ENCODE measurements around the gene SMYD1.
"Not testable (repeated sequence)": the region's sequence is repeated elsewhere in the genome, so short reads cannot be mapped to it uniquely, and the experiment has no call there.

SMYD1 gene

DNA sequence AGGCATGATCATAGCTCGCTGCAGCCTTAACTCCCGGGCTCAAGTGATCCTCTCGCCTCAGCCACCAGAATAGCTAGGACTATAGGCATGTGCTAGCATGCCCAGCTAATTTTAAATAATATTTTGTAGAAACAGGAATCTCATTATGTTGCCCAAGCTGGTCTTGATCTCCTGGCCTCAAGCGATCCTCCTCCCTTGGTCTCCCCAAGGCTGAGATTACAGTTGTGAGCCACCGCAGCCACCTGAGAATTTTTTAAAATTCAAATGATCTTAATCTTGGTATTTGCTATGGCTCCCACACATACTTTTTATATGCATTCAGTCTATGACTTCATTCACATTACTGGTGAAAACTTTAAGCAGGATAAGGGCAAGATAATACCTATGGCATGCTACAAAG is 25.1 kb upstream of the SMYD1 start:
- Histone ChIP-seq H3K18ac (ENCODE audit: low read length) (no peak overlapping the region), H3K4ac (ENCODE audit: low read length) (no peak overlapping the region), H3K4me1 (ENCODE audit: control insufficient read depth in 2 of 2, insufficient read depth in 1 of 2, low read depth in 1 of 2, low read length in 2 of 2) (peaks cover 0 to 2% of the 10 kb centered on the region in 2 donors), H2BK120ac (ENCODE audit: low read depth, low read length) (no peak overlapping the region), H3K9me3 (replicated peaks in 1 of 2; ENCODE audit: control insufficient read depth in 2 of 2, insufficient read depth in 1 of 2, low read depth in 1 of 2, low read length in 2 of 2) (no peaks in the 10 kb centered on the region), H3K36me3 (replicated peaks in 1 of 2; ENCODE audit: control insufficient read depth in 2 of 2, insufficient read depth in 2 of 2, low read length in 2 of 2) (peaks cover 0 to 8% of the 10 kb centered on the region in 2 donors), H3K9ac (ENCODE audit: low read depth, low read length, poor library complexity) (no peak overlapping the region), H2BK5ac (ENCODE audit: low read length) (no peak overlapping the region), H3K27ac (replicated peaks; ENCODE audit: low read length) (no peak overlapping the region), H3K4me3 (ENCODE audit: low read length in 2 of 2) (no peak overlapping the region), H3K4me2 (ENCODE audit: insufficient read depth, low read length, poor library complexity, severe bottlenecking) (no peak overlapping the region), H3K27me3 (ENCODE audit: control insufficient read depth in 3 of 3, insufficient read depth in 3 of 3, low read depth in 1 of 3, low read length in 3 of 3) (no peaks in the 10 kb centered on the region), H3K79me1 (ENCODE audit: low read depth, low read length) (no peaks in the 10 kb centered on the region), H2AFZ (ENCODE audit: low read length) (no peak overlapping the region), H2BK12ac (ENCODE audit: low read length) (no peak overlapping the region), H4K91ac (ENCODE audit: low read depth, low read length, poor library complexity) (no peak overlapping the region), H2AK5ac (ENCODE audit: low read depth, low read length) (no peak overlapping the region), H3K23ac (ENCODE audit: low read depth, low read length, poor library complexity) (no peak overlapping the region), H2BK15ac (ENCODE audit: low read length) (no peak overlapping the region), H4K8ac (ENCODE audit: low read depth, low read length) (no peak overlapping the region), H3K14ac (ENCODE audit: low read length) (no peak overlapping the region)
- no CpG with 5 or more reads among the region's 5 CpGs for WGBS, 2 donors (ENCODE audit: extremely low coverage in 2 of 2, insufficient read length in 2 of 2, insufficient replicate concordance in 1 of 2)
- no peak for DNase-seq (ENCODE audit: low spot score)

DNA sequence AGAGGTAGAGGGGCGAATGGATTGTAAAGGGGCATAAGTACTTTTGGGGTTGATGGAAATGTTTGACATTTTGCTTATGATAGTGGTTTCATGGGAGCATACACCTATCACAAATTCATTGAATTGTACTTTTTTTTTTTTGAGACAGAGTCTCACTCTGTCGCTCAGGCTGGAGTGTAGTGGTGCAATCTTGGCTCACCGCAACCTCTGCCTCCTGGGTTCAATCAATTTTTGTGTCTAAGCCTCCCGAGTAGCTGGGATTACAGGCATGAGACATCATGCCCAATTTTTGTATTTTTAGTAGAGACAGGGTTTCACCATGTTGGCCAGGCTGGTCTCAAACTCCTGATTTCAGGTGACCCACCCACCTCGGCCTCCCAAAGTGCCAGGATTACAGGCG is 22.1 kb upstream of the SMYD1 start:
- H4K8ac ChIP-seq (ENCODE audit: low read depth, low read length); H3K9ac ChIP-seq (ENCODE audit: low read depth, low read length, poor library complexity); H2AK5ac ChIP-seq (ENCODE audit: low read depth, low read length); H3K9me3 ChIP-seq (replicated peaks in 1 of 2; ENCODE audit: control insufficient read depth in 2 of 2, insufficient read depth in 1 of 2, low read depth in 1 of 2, low read length in 2 of 2); H3K4me2 ChIP-seq (ENCODE audit: insufficient read depth, low read length, poor library complexity, severe bottlenecking); H3K4ac ChIP-seq (ENCODE audit: low read length); H2BK12ac ChIP-seq (ENCODE audit: low read length); H2AFZ ChIP-seq (ENCODE audit: low read length); H2BK120ac ChIP-seq (ENCODE audit: low read depth, low read length); H3K27me3 ChIP-seq (ENCODE audit: control insufficient read depth in 3 of 3, insufficient read depth in 3 of 3, low read depth in 1 of 3, low read length in 3 of 3); H2BK5ac ChIP-seq (ENCODE audit: low read length); H3K4me1 ChIP-seq (ENCODE audit: control insufficient read depth in 2 of 2, insufficient read depth in 1 of 2, low read depth in 1 of 2, low read length in 2 of 2); DNase-seq (ENCODE audit: low spot score); H3K4me3 ChIP-seq (ENCODE audit: low read length in 2 of 2); H3K18ac ChIP-seq (ENCODE audit: low read length); H3K23ac ChIP-seq (ENCODE audit: low read depth, low read length, poor library complexity); H3K27ac ChIP-seq (replicated peaks; ENCODE audit: low read length); H4K91ac ChIP-seq (ENCODE audit: low read depth, low read length, poor library complexity); H3K79me1 ChIP-seq (ENCODE audit: low read depth, low read length); H2BK15ac ChIP-seq (ENCODE audit: low read length); H3K14ac ChIP-seq (ENCODE audit: low read length): not testable (repeated sequence)
- peaks cover 0 to 28% of the 10 kb centered on the region in 2 donors for H3K36me3 ChIP-seq (replicated peaks in 1 of 2; ENCODE audit: control insufficient read depth in 2 of 2, insufficient read depth in 2 of 2, low read length in 2 of 2)
- WGBS, 2 donors (ENCODE audit: extremely low coverage in 2 of 2, insufficient read length in 2 of 2, insufficient replicate concordance in 1 of 2), result no CpG with 5 or more reads among the region's 6 CpGs

DNA sequence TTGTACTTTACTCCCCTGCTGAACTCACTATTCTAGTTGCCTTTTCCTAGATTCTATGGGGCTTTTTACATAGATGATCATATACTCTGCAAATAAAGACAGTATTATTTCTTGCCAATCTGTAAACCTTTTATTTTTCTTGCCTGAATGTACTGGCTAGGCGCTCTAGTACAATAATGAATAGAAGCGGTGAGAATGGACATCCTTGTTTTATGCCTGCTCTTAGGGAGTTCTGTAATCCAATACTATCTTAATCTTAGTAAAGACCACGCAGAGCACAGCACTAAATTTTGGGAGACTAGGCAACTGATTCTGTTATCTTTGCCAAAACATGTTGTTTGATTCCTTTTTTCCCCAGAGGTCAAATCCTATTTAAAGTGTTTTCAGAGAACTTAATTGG is 19.1 kb upstream of the SMYD1 start:
- no peak overlapping the region for H3K27ac ChIP-seq (replicated peaks; ENCODE audit: low read length)
- no peak overlapping the region for H2BK15ac ChIP-seq (ENCODE audit: low read length)
- no peak overlapping the region for H4K91ac ChIP-seq (ENCODE audit: low read depth, low read length, poor library complexity)
- no peak overlapping the region for H4K8ac ChIP-seq (ENCODE audit: low read depth, low read length)
- no peak overlapping the region for H3K23ac ChIP-seq (ENCODE audit: low read depth, low read length, poor library complexity)
- no peak overlapping the region for H3K18ac ChIP-seq (ENCODE audit: low read length)
- no peak overlapping the region for H2BK5ac ChIP-seq (ENCODE audit: low read length)
- no peak overlapping the region for H2BK12ac ChIP-seq (ENCODE audit: low read length)
- H2AFZ ChIP-seq (ENCODE audit: low read length), result no peak overlapping the region
- H3K4me3 ChIP-seq (ENCODE audit: low read length in 2 of 2), result no peak overlapping the region
- no peak overlapping the region for H3K14ac ChIP-seq (ENCODE audit: low read length)
- WGBS, 2 donors (ENCODE audit: extremely low coverage in 2 of 2, insufficient read length in 2 of 2, insufficient replicate concordance in 1 of 2), result no CpG with 5 or more reads among the region's 3 CpGs
- no peak overlapping the region for H3K4ac ChIP-seq (ENCODE audit: low read length)
- H3K9me3 ChIP-seq (replicated peaks in 1 of 2; ENCODE audit: control insufficient read depth in 2 of 2, insufficient read depth in 1 of 2, low read depth in 1 of 2, low read length in 2 of 2), result no peaks in the 10 kb centered on the region
- no peak for DNase-seq (ENCODE audit: low spot score)
- no peaks in the 10 kb centered on the region for H3K4me1 ChIP-seq (ENCODE audit: control insufficient read depth in 2 of 2, insufficient read depth in 1 of 2, low read depth in 1 of 2, low read length in 2 of 2)
- H3K79me1 ChIP-seq (ENCODE audit: low read depth, low read length), result no peaks in the 10 kb centered on the region
- no peak overlapping the region for H3K4me2 ChIP-seq (ENCODE audit: insufficient read depth, low read length, poor library complexity, severe bottlenecking)
- H3K36me3 ChIP-seq (replicated peaks in 1 of 2; ENCODE audit: control insufficient read depth in 2 of 2, insufficient read depth in 2 of 2, low read length in 2 of 2), result peaks cover 0 to 57% of the 10 kb centered on the region in 2 donors
- H2BK120ac ChIP-seq (ENCODE audit: low read depth, low read length), result no peak overlapping the region
- no peak overlapping the region for H2AK5ac ChIP-seq (ENCODE audit: low read depth, low read length)
- H3K27me3 ChIP-seq (ENCODE audit: control insufficient read depth in 3 of 3, insufficient read depth in 3 of 3, low read depth in 1 of 3, low read length in 3 of 3), result no peaks in the 10 kb centered on the region
- H3K9ac ChIP-seq (ENCODE audit: low read depth, low read length, poor library complexity), result no peak overlapping the region

DNA sequence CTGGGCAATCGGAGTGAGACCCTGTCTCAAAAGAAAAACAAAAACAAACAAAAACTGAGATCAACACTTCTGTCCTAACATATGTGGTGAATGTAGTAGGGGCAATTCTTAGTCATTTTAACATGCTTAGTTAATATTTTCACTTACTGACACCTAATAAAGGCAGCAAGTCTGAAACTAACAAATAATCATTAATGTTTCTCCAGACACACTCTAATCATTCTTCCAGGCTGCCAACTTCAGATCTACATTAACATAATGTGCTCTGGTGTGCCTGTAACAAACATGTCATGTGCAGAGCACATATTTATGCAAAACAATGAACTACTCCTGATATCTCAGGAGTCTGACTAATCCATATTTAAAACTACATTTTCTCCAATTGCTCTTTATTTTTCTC is 18.0 kb upstream of the SMYD1 start:
- no peak overlapping the region for H2BK120ac ChIP-seq (ENCODE audit: low read depth, low read length)
- H4K91ac ChIP-seq (ENCODE audit: low read depth, low read length, poor library complexity), result no peak overlapping the region
- H3K4ac ChIP-seq (ENCODE audit: low read length), result no peak overlapping the region
- peaks cover 4 to 6% of the 10 kb centered on the region in 2 donors for H3K4me1 ChIP-seq (ENCODE audit: control insufficient read depth in 2 of 2, insufficient read depth in 1 of 2, low read depth in 1 of 2, low read length in 2 of 2)
- no CpG with 5 or more reads among the region's 1 CpG for WGBS, 2 donors (ENCODE audit: extremely low coverage in 2 of 2, insufficient read length in 2 of 2, insufficient replicate concordance in 1 of 2)
- H3K18ac ChIP-seq (ENCODE audit: low read length), result no peak overlapping the region
- no peak overlapping the region for H3K4me3 ChIP-seq (ENCODE audit: low read length in 2 of 2)
- no peaks in the 10 kb centered on the region for H3K9me3 ChIP-seq (replicated peaks in 1 of 2; ENCODE audit: control insufficient read depth in 2 of 2, insufficient read depth in 1 of 2, low read depth in 1 of 2, low read length in 2 of 2)
- no peak overlapping the region for H2BK5ac ChIP-seq (ENCODE audit: low read length)
- no peaks in the 10 kb centered on the region for H3K27me3 ChIP-seq (ENCODE audit: control insufficient read depth in 3 of 3, insufficient read depth in 3 of 3, low read depth in 1 of 3, low read length in 3 of 3)
- H4K8ac ChIP-seq (ENCODE audit: low read depth, low read length), result no peak overlapping the region
- no peak overlapping the region for H3K14ac ChIP-seq (ENCODE audit: low read length)
- H2AFZ ChIP-seq (ENCODE audit: low read length), result no peak overlapping the region
- peaks cover 0 to 62% of the 10 kb centered on the region in 2 donors for H3K36me3 ChIP-seq (replicated peaks in 1 of 2; ENCODE audit: control insufficient read depth in 2 of 2, insufficient read depth in 2 of 2, low read length in 2 of 2)
- H2BK15ac ChIP-seq (ENCODE audit: low read length), result no peak overlapping the region
- no peaks in the 10 kb centered on the region for H3K79me1 ChIP-seq (ENCODE audit: low read depth, low read length)
- H3K4me2 ChIP-seq (ENCODE audit: insufficient read depth, low read length, poor library complexity, severe bottlenecking), result no peak overlapping the region
- no peak overlapping the region for H2AK5ac ChIP-seq (ENCODE audit: low read depth, low read length)
- H3K9ac ChIP-seq (ENCODE audit: low read depth, low read length, poor library complexity), result no peak overlapping the region
- H2BK12ac ChIP-seq (ENCODE audit: low read length), result no peak overlapping the region
- H3K27ac ChIP-seq (replicated peaks; ENCODE audit: low read length), result no peak overlapping the region
- DNase-seq (ENCODE audit: low spot score), result no peak
- H3K23ac ChIP-seq (ENCODE audit: low read depth, low read length, poor library complexity), result no peak overlapping the region
